HPDE6-E6E7 (cell line): ENCODE data around the gene CDC37L1.

Experiments used
- DNase-seq: peaks from one replicate; pipeline ENCODE4 v3.0.0; 2011; ENCODE audit warnings: missing footprints; ENCODE audit errors: extremely low spot score

Gene CDC37L1

DNA sequence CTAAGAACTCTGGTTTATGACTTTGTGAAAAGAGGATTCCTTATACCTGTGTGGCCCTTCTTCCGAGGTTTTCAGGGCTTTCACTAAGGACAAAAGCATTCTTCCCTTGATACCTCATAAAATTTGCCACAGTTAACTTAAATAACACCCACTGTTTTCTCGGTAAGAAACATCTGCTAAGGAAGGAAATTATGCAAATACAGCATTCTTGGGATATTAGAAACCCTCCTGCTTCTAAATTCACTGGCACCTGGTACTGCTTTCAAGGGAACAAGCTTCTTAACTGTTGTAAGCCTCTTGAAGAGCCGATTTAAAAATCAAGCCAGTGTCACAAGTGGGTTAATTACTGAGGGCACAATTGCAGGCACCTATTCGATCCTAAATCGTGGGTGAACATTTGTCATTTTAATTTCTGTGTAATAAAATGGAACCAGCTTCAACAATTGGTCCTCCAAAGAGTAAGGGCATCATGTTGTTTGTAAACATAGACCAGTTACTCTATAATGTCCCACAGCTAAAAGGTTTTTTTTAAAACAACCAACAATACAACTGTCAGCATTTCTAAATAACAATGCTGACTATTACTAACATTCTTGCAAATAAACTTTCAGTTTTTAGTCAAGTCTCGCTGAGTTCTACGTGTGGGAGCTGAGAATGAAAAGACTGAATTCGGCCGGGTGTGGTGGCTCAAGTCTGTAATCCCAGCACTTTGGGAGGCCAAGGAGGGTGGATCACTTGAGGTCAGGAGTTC is 35.1 kb downstream of the CDC37L1 start:
- DNase-seq, result no peak

DNA sequence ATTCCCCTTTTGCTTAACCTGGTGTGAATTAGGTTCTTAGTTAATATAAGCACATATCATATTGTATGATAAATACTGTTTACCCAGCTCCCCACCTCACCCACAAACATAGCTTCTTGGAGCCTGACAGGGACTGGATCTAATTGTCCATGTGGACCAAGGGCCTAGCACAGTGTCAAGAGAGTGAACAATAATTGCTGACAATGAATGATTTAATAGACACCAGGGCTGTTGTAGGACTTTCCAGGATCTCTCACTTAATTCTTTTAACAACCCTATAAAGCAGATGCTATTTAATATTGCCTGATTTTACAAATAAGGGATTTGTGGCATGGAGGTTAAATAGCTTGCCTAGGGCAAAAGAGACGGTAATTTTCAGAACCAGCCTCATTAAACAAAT is 36.8 kb downstream of the CDC37L1 start:
- DNase-seq, result no peak

DNA sequence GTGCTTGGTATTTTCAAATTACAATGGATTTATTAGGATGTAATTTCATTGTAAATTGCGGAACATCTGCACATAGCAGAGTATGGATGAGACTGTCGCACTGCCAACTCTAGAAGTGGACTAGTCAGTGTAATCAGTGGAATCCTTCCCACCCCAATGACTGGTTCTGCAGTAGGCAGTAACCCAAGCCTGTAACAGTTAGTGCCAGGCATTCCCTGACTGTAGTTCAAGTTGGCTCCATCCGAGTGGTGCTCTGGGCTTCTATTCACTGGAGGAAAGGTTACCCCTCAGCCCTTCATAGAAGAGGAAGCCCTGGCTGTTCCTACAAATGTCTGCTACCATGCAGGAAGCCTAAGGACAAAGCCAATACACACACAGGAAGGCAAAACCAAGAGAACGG is 38.4 kb downstream of the CDC37L1 start:
- DNase-seq, result no peak

DNA sequence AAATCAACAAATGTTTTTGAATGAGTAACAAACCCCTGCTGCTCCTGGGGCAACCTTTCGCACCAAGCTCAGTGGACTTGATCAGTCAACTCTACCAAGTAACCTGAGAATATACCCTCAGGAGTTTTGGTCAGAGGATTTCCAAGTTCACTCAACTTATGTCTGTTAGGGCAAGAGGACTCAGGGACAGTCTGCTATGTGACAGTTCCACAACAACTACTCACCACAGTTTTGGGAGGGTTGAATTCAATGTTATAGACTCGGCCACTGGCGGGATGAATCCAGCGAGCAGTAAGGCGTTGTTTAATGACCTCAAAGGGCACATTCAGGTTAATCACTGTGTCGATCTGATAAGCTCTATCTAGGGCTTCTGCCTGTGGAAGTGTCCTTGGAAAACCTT is 39.5 kb downstream of the CDC37L1 start:
- DNase-seq, result no peak

DNA sequence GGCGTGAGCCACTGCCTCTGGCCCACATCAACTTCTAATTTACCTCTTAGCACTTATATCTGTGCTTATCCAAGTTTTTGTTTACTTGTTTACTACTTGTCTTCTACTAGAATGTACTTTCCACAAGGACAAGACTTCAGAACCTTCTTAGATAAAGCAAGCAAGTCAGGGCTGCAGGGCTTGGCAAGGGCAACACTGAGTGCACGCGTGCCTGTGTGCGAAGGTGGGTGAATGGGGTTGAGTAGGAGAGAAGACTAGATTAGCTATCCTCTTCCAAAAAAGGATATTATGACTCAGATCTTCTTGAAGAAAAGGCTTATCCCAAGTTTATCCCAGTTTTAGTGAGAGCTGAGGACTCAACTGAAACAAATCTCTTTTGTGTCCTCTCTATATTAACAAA is 42.4 kb downstream of the CDC37L1 start:
- no peak for DNase-seq

DNA sequence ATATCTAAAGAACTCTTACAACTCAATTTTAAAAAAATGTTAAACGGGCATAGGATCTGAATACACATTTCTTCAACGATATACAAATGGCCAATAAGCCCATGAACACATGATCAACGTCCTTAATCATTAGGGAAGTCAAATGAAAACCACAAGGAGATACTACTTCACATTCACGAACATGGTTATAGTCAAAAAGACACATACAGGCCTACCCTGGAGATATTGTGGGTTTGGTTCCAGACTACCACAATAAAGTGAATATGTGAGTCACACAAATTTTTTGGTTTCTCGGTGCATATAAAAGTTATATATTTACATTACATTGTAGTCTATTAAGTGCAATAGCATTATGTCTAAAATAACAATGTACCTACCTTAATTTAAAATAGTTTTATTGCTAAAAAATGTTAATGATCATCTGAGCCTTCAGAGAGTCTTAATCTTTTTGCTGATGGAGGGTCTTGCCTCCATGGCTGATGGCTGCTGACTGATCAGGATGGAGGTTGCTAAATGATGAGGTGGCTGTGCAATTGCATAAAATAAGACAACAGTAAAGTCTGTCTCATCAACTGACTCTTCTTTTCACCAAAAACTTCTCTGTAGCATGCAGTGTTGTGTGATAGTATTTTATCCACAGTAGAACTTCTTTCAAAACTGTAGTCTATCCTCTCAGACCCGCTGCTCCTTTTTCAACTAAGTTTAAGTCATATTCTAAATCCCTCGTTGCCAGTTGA is 46.5 kb downstream of the CDC37L1 start:
- DNase-seq, result no peak

DNA sequence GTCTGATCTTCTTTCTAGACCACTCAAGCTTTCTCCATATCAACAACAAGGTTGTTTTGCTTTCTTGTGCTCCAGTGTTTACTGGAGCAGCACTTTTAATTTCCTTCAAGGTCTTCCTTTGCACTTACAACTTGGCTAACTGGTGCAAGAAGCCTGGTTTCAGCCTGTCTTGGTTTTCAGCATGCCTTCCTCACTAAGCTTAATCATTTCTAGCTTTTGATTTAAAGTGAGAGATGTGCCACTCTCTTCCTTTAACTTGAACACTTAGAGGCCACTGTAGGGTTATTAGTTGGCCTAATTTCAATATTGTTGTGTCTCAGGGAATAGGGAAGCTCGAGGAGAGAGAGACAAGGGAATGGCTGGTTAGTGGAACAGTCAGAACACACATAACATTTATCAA is 48.2 kb downstream of the CDC37L1 start:
- no peak for DNase-seq

DNA sequence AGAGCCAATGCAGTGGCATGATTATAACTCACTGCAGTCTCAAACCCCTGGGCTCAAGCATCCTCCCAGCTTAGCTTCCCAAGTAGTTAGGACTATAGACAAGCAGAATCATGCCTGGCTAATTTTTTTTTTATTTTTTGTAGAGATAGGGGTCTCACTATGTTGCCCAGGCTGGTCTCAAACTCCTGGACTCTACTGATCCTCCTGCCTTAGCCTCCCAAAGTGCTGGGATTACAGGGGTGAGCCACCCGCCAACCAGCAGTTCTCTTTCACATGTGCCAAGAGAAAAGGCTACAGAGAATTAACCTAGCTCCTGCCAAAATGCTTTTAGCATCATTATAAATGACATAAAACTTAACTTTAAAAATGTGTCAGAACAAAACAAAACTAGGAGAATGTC is 53.5 kb downstream of the CDC37L1 start:
- no peak for DNase-seq

DNA sequence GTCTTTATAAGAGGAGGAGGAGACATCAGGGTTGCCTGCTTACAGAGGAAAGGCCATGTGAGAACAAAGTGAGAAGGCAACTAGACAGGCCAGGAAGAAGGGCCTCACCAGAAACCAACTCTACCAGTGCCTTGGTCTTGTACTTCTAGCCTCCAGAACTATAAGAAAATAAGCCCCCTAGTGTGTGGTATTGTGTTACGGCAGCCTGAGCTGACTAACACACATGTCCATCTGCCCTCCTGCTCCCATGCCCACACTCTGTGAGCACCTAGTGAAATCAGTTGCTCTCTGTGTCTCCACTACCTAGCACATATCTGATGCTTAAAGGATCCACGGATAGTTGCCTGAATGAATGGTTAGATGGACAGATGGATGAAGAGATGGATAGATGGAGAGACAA is 54.8 kb downstream of the CDC37L1 start:
- DNase-seq, result no peak

DNA sequence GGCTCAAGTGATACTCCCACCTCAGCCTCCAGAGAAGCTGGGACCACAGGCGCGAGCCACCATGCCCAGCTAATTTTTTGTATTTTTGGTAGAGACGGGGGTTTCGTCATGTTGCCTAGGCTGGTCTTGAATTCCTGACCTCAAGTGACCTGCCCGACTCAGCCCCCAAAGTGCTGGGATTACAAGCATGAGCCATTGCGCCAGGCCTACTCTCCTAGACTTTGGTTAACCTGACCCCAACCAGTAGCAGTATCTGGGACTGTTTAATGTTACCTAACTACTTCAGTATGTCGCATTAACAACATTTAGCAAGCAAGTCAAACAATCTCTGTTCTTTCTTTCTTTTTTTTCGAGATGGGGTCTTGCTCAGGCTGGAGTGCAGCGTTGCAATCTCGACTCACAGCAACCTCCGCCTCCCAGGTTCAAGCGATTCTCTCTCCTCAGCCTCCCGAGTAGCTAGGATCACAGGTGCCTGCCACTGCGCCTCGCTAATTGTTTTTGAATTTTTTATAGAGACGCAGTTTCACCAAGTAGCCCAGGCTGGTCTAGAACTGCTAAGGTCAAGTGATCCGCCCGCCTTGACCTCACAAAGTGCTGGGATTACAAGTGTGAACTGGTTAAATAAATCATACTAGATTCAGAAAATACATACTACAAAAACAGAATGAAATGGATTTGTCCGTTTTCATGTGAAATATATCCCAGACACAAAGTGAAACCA is 59.7 kb downstream of the CDC37L1 start:
- DNase-seq, result no peak

DNA sequence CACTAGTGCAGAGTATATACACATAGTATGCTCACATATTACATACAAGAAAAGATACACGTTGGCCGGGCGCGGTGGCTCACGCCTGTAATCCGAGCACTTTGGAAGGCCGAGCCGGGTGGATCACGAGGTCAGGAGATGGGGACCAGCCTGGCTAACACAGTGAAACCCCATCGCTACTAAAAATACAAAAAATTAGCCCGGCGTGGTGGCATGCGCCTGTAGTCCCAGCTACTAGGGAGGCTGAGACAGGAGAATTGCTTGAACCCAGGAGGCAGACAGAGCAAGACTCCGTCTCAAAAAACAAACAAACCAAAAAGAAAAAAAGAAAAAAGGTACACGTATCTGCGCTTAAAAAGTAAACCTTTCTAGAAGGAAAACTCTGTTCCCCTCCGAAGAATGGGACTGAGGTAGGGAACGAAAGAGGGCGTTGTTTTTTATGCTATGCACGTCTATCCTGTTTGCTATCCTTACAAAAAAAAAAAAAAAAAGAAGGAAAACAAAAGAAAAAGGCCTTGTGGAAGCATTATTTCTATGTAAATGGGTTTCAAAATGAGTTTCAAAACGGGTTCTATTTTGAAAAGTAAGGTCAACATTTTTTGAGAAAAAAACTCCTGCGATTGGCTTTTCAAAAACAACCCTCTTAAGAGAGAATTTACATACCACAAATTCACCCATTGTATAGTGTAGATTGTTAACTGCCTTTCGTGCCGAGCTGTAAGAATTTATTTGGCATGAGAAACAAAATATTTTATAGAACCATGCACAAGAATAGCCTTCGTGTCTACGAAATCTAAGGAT is 60.4 kb downstream of the CDC37L1 start:
- DNase-seq, result no peak

DNA sequence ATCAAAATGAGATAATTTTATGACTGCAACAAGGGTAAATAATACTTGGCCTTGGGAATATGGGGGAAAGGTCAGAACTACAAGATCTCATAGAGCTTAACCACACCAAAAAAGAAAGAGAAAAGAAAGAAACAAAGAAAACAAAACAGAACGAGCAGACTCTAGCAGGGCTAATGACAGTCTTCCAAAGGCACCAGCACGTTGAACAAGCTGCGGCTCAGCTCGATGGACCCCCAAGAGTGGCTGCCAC is 60.9 kb downstream of the CDC37L1 start:
- no peak for DNase-seq

DNA sequence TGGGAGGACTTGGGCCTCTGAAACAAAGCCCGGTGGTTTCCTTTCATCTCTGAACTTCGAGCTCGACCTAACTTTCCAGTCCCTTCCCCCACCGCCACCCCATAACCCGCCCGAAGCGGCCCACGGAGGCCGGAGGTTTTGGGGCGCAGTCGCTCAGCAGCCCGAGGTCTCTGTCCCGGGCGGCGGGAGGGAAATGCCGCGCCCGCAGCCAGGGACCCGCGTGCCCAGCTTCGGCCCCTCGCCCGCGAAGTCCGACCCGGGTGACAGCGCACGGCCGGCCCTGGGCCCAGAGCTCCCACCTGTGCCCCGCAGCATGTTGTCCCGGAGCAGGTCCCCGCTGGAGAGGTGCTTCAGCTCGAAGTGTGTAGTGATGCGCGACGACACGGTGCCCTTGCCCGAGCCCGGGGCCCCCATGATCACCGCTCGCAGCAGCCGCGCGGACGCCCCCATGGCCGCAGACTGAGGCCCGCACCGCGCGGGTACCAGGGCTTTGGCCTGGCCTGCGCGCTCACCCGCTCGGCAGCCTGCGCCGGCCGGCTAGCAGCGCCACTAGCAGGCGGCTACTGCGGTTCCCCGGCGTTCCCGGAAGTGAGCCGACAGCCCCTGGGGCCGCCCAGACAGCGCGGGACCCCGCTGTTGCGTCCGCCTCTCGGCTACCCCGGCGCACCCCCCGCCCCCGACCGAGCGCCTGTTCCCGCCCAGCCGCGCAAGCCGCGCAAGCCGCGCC is 61.4 kb downstream of the CDC37L1 start, which contains the start of gene AK3:
Gene AK3 (minus strand): TSS at position 565 of the 727 bp plus-strand sequence. CDS start 115 bp downstream, at position 450.
- peak; percentile 83 for DNase-seq

DNA sequence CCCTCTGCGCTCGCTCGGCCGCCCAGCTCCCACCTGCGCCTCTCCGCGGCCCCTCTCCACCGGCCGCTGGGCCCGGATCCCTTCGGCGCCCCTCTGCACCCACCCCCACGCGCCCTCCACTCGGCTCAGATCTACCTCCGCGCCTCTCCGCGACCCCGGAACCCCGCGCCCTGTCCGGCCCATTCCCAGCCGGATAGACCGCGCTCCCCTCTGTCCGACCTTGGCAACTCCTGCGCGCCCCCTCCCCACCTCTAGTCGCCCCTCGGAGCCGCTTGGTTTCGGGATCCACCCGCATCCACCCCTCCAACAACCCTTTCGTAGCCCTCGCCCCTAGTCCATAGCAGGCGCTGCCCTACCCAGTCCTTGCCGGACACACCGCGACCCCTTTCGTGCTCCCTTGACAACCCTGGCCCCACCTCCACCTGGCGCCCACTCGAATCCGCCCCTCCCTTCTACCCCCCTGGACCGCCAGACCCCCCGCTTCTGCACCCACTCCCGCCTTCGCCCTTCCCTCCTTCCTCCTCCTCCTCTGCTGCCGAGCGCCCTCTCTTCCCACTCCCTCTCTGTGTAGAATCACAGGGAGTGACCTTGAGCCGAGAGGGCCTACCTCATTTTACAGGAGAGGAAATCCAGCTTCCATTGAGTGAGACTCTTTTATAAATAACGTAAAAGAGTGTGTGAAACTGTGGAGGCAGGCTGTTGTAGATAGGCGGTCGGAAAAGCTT is 62.2 kb downstream of the CDC37L1 start:
- DNase-seq, result no peak

DNA sequence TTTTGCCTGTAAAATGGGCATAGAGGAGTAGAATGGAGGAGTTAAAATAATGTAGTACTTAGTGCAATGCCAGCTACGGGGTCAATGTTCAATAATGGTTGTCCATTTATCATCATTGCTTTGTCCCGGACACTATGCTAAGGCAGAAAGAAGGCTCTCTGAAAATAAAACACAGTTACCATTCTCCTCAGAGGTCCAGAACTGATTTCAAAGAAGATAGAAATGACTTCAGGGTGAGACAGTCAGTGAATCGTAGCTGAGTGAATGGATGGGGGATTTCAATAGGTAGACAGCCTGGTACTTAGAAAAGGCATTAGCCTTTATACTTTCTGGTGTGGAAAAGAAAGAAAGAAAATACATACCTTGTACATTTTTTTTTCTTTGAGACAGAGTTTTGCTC is 62.9 kb downstream of the CDC37L1 start:
- no peak for DNase-seq

DNA sequence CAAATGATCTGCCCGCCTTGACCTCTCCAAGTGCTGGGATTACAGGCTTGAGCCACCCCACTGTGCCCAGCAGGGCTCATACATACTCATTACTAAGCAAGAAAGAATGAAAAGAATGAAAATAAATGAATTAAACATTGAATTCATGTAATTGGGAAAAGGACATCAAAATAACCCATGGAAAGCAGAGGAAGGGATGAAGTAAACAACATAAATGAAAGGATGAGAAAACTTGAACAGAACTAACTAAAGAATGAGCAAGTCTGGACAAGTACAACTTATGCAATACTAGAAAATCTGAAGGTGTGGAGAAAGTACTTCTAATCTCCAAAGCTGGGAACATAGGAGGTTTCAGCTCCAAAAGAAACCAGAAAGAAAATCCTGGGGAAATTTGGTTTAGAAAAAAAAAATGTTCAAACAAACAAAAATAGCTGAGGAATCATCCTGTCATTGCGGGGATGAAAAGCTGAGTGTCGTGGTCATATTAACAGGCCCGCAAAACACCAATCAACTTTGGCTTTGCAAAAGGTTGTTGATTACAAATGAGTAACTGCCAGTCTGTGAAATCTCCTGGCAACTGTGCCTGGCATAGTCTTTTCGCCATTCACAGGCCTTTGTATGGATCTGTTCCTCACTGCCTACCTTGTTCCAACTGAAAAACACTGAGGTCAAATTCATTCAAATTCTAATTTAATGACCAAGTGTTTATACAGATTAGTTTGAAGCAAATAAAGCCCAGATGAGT is 63.9 kb downstream of the CDC37L1 start:
- no peak for DNase-seq

DNA sequence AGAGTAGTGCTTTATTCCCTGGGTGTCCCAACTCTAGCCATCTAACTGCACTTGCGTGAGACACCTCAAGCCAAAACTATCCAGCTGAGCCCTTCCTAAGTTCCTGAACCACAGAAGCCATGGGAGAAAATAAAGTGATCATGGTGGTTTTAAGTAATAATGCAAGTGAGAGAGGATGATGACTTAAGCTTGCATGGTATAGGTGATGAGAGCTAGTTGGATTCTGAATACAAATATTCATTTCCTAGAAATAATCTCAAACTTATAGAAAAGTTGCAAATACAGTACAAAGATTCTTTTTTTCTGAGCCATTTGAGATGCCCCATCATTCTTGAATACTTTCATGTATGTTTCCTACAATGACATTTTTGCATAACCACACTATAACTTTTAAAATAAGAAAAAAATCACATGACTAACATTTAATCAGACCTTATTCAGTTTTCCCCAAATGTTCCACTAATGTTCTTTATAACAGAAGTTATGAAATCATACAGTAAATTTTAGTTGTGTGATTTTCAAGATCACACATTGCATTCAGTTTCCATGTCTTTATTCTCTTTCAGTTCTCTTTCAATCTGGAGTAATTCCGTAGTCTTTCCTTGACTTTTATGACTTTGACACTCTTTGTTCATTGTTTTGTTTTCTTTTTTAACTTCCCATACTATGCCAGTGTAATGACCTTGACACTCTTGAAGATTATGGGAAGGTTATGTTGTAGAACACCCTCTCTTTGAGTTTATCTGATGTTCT is 67.1 kb downstream of the CDC37L1 start:
- no peak for DNase-seq

DNA sequence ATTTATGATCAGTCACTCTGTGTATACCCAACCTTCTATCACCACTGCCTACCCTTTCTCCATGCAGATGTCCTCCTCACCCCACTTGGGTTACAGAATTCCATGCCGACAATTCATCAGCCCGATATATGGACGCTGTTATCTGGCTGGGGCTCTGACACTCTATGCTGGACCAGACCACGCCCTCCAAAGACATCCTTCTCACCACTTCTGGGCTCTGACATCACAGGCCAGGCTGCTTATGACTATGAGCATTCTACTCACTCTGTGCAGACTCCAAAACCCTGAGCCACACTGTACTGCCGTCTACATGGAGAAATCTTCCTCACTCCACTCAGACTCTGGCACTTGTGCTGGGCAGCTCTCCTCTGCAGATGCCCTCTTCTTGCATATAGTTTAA is 69.2 kb downstream of the CDC37L1 start:
- DNase-seq, result no peak

DNA sequence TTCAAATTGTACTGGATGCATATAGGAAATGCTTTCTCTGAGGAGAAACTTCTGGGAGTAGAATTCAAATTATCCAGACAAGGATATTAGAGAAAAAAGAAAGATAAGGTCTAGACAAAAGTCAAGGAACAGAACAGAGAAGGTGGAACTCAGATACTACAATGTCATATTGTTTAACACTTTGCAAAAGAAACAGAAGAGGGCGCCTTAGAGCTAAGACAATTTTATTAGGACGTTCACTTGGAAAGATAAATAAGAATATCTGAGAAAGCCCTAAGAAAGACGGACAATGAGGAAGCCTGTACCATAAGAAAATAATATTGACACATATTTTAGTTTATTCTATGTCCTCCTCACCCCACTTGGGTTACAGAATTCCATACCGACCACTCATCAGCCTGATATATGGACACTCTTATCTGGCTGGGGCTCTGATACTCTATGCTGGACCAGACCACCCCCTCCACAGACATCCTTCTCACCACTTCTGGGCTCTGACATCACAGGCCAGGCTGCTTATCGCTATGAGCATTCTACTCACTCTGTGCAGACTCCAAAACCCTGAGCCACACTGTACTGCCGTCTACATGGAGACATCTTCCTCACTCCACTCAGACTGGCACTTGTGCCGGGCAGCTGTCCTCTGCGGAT is 70.8 kb downstream of the CDC37L1 start:
- no peak for DNase-seq
